Stimulated activated naive CD8-positive, alpha-beta T cell treated with anti-CD3 and anti-CD28 coated beads, Interleukin-15, Interleukin-2, amounts not matched to agents 100 U/mL and 50 U/mL, for 24 hours (primary cell): Measurements from ENCODE around the gene NCKAP5L.
A peak's percentile ranks its signal among the peaks of the same experiment; 100 is the strongest.

Experiments
- ATAC-seq: fragments of 150-1000 bp; cut with Tn5 transposase; one replicate; pipeline ENCODE4 v1.10.0; 2021
- DNase-seq: peaks from one replicate; pipeline ENCODE4 v3.0.0; 2021

NCKAP5L gene

GRCh38 chr12:49823350-49823749, 4.9 kb downstream of the NCKAP5L start:
- no peak for ATAC-seq

GRCh38 chr12:49821373-49822287, 6.6 kb downstream of the NCKAP5L start:
- ATAC-seq (no peak), DNase-seq (no peak)

More at GRCh38 chr12:49823350-49823749, 4.9 kb downstream of the NCKAP5L start:
- DNase-seq, result no peak

GRCh38 chr12:49819786-49820185, 8.4 kb downstream of the NCKAP5L start:
- DNase-seq (no peak), ATAC-seq (no peak)

GRCh38 chr12:49818241-49818895, 9.8 kb downstream of the NCKAP5L start:
- DNase-seq, result no peak
- no peak for ATAC-seq

GRCh38 chr12:49813131-49813530, 15.1 kb downstream of the NCKAP5L start:
- ATAC-seq (peak; percentile 59), DNase-seq (no peak)

GRCh38 chr12:49811961-49812401, 16.2 kb downstream of the NCKAP5L start:
- ATAC-seq (no peak), DNase-seq (no peak)

GRCh38 chr12:49811136-49811535, 17.1 kb downstream of the NCKAP5L start:
- ATAC-seq, result no peak

GRCh38 chr12:49809906-49810389, 18.3 kb downstream of the NCKAP5L start:
- no peak for ATAC-seq
- no peak for DNase-seq

More at GRCh38 chr12:49811136-49811535, 17.1 kb downstream of the NCKAP5L start:
- no peak for DNase-seq

GRCh38 chr12:49809381-49809905, 18.8 kb downstream of the NCKAP5L start:
- DNase-seq (no peak), ATAC-seq (no peak)

GRCh38 chr12:49808686-49809380, 19.4 kb downstream of the NCKAP5L start:
- DNase-seq (no peak), ATAC-seq (no peak)

- no peak for DNase-seq
- ATAC-seq, result no peak
Observed at GRCh38 chr12:49807991-49808580, 20.1 kb downstream of the NCKAP5L start.

GRCh38 chr12:49806877-49807276, 21.3 kb downstream of the NCKAP5L start:
- ATAC-seq, result no peak

GRCh38 chr12:49806321-49806813, 21.8 kb downstream of the NCKAP5L start:
- no peak for ATAC-seq
- DNase-seq, result no peak

More at GRCh38 chr12:49806877-49807276, 21.3 kb downstream of the NCKAP5L start:
- DNase-seq, result no peak

- ATAC-seq, result no peak
Observed at GRCh38 chr12:49805409-49805808, 22.8 kb downstream of the NCKAP5L start.

GRCh38 chr12:49804821-49805220, 23.4 kb downstream of the NCKAP5L start:
- ATAC-seq (no peak), DNase-seq (no peak)

More at GRCh38 chr12:49805409-49805808, 22.8 kb downstream of the NCKAP5L start:
- no peak for DNase-seq

GRCh38 chr12:49803693-49804450, 24.3 kb downstream of the NCKAP5L start:
- DNase-seq, result no peak
- ATAC-seq, result no peak

- ATAC-seq (no peak), DNase-seq (no peak)
Observed at GRCh38 chr12:49801141-49802063, 26.8 kb downstream of the NCKAP5L start.

GRCh38 chr12:49800421-49801140, 27.6 kb downstream of the NCKAP5L start:
- DNase-seq (no peak), ATAC-seq (no peak)

GRCh38 chr12:49798934-49799333, 29.3 kb downstream of the NCKAP5L start:
- DNase-seq (no peak), ATAC-seq (no peak)
